ENCODE data around the gene ELF5. TPM values are rescaled to one million over a fixed set of nuclear protein-coding genes. Genes with fewer than 3 reads are reported as not detected.

The ELF5 gene
- total RNA-seq, 2 donors from 2014 or later: not detected

DNA sequence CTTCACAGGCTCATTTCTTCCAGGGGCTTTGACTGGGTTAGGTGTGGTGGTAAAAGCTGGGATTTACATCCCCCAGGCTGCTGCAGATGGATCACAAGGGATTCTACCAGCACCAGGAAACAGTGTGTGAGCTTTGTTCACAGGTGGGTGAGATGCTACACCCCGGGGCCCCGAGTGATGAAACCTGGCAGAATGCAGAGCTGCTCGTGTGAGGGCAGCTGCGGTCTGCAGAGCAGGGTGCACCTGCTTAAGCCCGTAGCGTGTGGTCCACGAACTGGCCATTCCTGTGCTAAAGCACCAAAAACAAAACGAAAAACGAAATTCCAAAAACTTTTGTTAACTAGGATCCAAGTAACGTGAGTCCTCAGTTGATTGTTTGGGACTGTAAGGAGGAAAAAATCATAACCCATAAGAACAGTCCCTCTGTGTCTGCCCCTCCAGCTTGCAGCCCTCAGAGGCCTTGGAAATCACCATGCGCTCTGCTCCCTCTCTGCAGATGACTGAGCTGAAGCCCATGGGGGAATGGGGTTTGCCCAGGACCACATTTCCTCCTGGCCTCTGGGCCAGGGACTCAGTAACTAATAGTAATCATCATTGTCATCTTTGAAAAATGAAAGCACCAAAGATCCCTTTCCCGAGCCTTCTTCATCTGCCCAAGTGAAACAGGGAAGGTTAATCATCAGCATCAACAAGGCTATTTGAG, 24.6 kb downstream of the ELF5 start:
- Histone ChIP-seq H3K27ac (no peak overlapping the region), H3K9me3 (no peaks in the 10 kb centered on the region), H3K27me3 (no peaks in the 10 kb centered on the region), H3K36me3 (no peaks in the 10 kb centered on the region), H3K4me1 (no peaks in the 10 kb centered on the region), H3K4me3 (no peak overlapping the region)
- TF ChIP-seq, protein P1, sequence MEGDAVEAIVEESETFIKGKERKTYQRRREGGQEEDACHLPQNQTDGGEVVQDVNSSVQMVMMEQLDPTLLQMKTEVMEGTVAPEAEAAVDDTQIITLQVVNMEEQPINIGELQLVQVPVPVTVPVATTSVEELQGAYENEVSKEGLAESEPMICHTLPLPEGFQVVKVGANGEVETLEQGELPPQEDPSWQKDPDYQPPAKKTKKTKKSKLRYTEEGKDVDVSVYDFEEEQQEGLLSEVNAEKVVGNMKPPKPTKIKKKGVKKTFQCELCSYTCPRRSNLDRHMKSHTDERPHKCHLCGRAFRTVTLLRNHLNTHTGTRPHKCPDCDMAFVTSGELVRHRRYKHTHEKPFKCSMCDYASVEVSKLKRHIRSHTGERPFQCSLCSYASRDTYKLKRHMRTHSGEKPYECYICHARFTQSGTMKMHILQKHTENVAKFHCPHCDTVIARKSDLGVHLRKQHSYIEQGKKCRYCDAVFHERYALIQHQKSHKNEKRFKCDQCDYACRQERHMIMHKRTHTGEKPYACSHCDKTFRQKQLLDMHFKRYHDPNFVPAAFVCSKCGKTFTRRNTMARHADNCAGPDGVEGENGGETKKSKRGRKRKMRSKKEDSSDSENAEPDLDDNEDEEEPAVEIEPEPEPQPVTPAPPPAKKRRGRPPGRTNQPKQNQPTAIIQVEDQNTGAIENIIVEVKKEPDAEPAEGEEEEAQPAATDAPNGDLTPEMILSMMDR (IDR thresholded peaks at IDR 0.05): no peak
- no peak for DNase-seq (ENCODE audit: low spot score)

DNA sequence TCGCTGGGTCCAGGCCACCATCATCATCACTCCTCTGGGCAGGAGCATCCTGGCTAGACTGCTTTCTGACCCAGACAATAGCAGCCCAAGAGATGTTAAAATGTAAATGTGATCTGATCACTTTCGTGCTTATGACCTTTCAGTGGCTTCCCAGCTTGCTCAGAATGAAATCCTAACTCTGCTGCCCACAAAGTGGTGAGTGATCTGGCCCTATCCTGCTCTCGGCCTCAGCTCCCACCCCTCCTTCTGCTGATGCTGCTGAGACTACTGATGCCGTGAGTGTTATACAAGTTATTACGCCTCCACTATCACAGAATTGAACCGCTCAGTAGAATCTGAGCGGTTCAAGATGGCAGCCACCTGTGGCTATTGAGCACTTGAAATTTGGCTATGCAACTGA, 26.2 kb downstream of the ELF5 start:
- no peaks in the 10 kb centered on the region for H3K27me3 ChIP-seq
- H3K4me1 ChIP-seq: no peaks in the 10 kb centered on the region
- no peak for DNase-seq (ENCODE audit: low spot score)
- TF ChIP-seq, protein P1 (IDR thresholded peaks at IDR 0.05): no peak
- no peaks in the 10 kb centered on the region for H3K9me3 ChIP-seq
- H3K36me3 ChIP-seq: no peaks in the 10 kb centered on the region
- no peak overlapping the region for H3K4me3 ChIP-seq
- H3K27ac ChIP-seq: no peak overlapping the region

DNA sequence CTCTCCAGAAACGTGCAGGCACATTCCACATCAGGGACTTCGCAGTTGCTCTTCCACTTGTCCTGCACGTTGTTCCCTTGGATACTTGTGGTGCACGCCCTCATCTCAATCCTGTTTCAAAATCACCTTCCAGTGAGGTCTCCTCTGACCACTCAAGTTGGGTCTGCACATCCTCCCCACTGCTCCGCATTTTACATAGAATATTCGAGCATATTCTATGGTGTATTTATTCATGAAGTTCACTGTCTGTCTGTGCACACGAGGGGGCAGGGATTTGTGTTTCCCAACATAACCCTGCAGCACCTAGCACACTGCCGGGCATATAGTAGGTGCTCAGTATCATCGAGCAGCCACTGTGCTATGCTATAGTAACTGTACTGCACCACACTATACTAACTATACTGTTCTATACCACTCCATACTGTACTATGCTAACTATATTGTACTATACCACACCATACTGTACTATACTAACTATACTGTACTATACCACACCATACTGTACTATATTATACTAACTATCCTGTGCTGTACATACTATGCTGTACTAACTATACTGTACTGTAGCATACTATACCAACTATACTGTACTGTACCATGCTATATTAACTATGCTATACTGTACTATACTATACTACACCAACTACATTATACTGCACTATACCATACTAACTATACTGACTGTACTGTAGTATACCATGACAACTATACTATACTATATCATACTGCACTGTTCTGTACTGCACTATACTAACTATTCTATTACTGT, 30.3 kb downstream of the ELF5 start:
- no peak overlapping the region for H3K27ac ChIP-seq
- no peaks in the 10 kb centered on the region for H3K4me1 ChIP-seq
- H3K9me3 ChIP-seq: no peaks in the 10 kb centered on the region
- no peak overlapping the region for H3K4me3 ChIP-seq
- DNase-seq (ENCODE audit: low spot score): no peak
- TF ChIP-seq, protein P1 (IDR thresholded peaks at IDR 0.05): no peak
- H3K36me3 ChIP-seq: no peaks in the 10 kb centered on the region
- H3K27me3 ChIP-seq: no peaks in the 10 kb centered on the region

DNA sequence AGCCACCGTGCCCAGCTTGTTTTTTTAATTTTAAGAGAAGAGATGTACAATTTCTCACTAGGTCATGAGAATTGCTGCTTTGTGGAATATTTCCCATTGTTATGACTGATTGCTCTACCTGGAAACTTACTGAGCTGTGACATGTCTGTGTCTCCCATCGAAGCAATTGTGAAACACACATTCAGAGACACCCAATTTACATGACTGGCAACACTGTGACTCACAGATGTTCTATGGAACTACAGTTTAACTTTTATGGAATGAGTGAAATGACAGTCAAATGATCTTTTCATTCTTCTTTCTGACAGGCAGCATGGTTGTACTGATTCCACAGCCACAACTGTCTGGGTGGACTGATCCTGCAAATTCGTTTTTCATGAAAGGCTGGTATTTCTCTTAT, 32.3 kb downstream of the ELF5 start:
- H3K27me3 ChIP-seq: no peaks in the 10 kb centered on the region
- no peaks in the 10 kb centered on the region for H3K36me3 ChIP-seq
- TF ChIP-seq, protein P1 (IDR thresholded peaks at IDR 0.05): no peak
- H3K27ac ChIP-seq: no peak overlapping the region
- no peak for DNase-seq (ENCODE audit: low spot score)
- no peak overlapping the region for H3K4me3 ChIP-seq
- no peaks in the 10 kb centered on the region for H3K4me1 ChIP-seq
- no peaks in the 10 kb centered on the region for H3K9me3 ChIP-seq

DNA sequence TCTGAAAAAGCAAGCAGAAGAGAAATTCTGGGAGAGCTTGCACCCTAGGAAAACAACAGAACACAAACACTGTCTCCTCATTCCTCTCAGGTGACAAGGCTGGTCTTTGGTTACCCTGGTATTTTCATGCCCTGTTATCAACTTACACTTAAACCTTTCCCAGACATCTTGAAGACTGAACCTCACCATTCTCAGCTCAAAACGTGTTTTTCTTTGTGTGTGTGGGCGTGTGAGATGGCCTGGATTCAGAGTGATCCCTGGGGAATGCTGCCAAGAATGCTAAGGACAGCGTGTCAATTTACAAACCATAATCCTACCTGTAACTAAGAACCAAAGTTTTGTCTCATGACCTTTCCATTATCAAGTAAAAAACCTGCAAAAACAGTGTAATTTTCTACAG, 33.3 kb downstream of the ELF5 start:
- TF ChIP-seq, protein P1 (IDR thresholded peaks at IDR 0.05): no peak
- Histone ChIP-seq H3K27me3 (no peaks in the 10 kb centered on the region), H3K27ac (no peak overlapping the region), H3K4me3 (no peak overlapping the region), H3K9me3 (no peaks in the 10 kb centered on the region), H3K36me3 (no peaks in the 10 kb centered on the region), H3K4me1 (no peaks in the 10 kb centered on the region)
- DNase-seq (ENCODE audit: low spot score): no peak
